SK-N-SH (cell line): Measurements from ENCODE around the gene USP48. TPM values are rescaled to one million over a fixed set of nuclear protein-coding genes. Genes with fewer than 3 reads are reported as not detected.

Experiments used
- CTCF ChIA-PET: fragments of 300-600, 350-600 bp; formaldehyde crosslinking; extraction: SDS; loops from one replicate; lab custom pipeline; 2021; lab: Yijun Ruan, JAX
- POLR2A ChIA-PET: fragments of 350-600 bp; sonication (Branson Sonifier 250); formaldehyde crosslinking; extraction: SDS; loops from one replicate; lab custom pipeline; 2020; ENCODE audit warnings: antibody characterized with exemption, inconsistent platforms; lab: Yijun Ruan, JAX
- DNase-seq: peaks from one replicate; pipeline ENCODE4 v3.0.0; 2012
- H2AFZ ChIP-seq: fragments of 200-600 bp; sonication (generic); 2 replicates; pipeline ENCODE4 v1.8.1; 2016; ENCODE audit warnings: antibody characterized with exemption, mild to moderate bottlenecking, low read depth
- H3F3A ChIP-seq: fragments of 200-600 bp; sonication (generic); replicated peaks from 2 replicates; pipeline ENCODE3; 2016; ENCODE audit warnings: antibody characterized with exemption, mild to moderate bottlenecking; ENCODE audit not compliant: insufficient read depth
- H3K27ac ChIP-seq, 2 experiments: fragments of 200-500 bp in 1 of 2; fragments of 200-600 bp in 1 of 2; sonication (Bioruptor generic) in 1 of 2; sonication (generic), shearing (Covaris generic) in 1 of 2; 2 replicates each; pipeline versions ENCODE4 v1.5.1 to v1.6.1; 2014 to 2016; ENCODE audit warnings: low read depth in 2 of 2, inconsistent platforms in 1 of 2, low read length in 1 of 2, mild to moderate bottlenecking in 1 of 2, mixed read lengths in 1 of 2
- H3K27me3 ChIP-seq: fragments of 200-600 bp; sonication (generic), shearing (Covaris generic); 2 replicates; pipeline ENCODE4 v1.6.1; 2016; ENCODE audit warnings: mixed run types; ENCODE audit not compliant: insufficient read depth
- H3K36me3 ChIP-seq, 2 experiments: fragments of 200-500 bp in 1 of 2; fragments of 200-600 bp in 1 of 2; sonication (Bioruptor generic) in 1 of 2; sonication (generic) in 1 of 2; replicated peaks in 1 of 2; 2 replicates each; pipeline versions ENCODE3 to v1.5.1; 2014 to 2016; ENCODE audit warnings: low read length in 1 of 2, mild to moderate bottlenecking in 1 of 2; ENCODE audit not compliant: insufficient read depth in 2 of 2, control insufficient read depth in 1 of 2
- H3K4me1 ChIP-seq, 2 experiments: fragments of 200-500 bp in 1 of 2; fragments of 200-600 bp in 1 of 2; sonication (Bioruptor generic) in 1 of 2; sonication (generic), shearing (Covaris generic) in 1 of 2; 2 replicates each; pipeline versions ENCODE4 v1.5.1 to v1.6.1; 2014 to 2016; ENCODE audit warnings: low read depth in 1 of 2, low read length in 1 of 2, mixed run types in 1 of 2; ENCODE audit not compliant: insufficient read depth in 2 of 2, control insufficient read depth in 1 of 2
- H3K4me2 ChIP-seq: fragments of 200-600 bp; sonication (generic), shearing (Covaris generic); 2 replicates; pipeline ENCODE4 v1.6.1; 2017; ENCODE audit warnings: mixed run types
- H3K4me3 ChIP-seq, 2 experiments: fragments of 200-500 bp in 1 of 2; fragments of 200-600 bp in 1 of 2; sonication (Bioruptor generic) in 1 of 2; sonication (generic), shearing (Covaris generic) in 1 of 2; 2 replicates each; pipeline versions ENCODE4 v1.5.1 to v1.8.1; 2014 to 2016; ENCODE audit warnings: low read depth in 2 of 2, inconsistent platforms in 1 of 2, low read length in 1 of 2, mild to moderate bottlenecking in 1 of 2, mixed read lengths in 1 of 2, moderate library complexity in 1 of 2
- H3K79me2 ChIP-seq: fragments of 200-600 bp; sonication (generic); 2 replicates; pipeline ENCODE4 v1.8.1; 2017; ENCODE audit warnings: mild to moderate bottlenecking; ENCODE audit not compliant: insufficient read depth
- H3K9ac ChIP-seq: fragments of 200-600 bp; sonication (generic); 2 replicates; pipeline ENCODE4 v1.6.1; 2017; ENCODE audit warnings: mixed run types
- H3K9me2 ChIP-seq: fragments of 200-600 bp; sonication (generic); 2 replicates; pipeline ENCODE4 v1.6.1; 2017; ENCODE audit warnings: mixed run types
- H3K9me3 ChIP-seq: fragments of 200-600 bp; sonication (generic); 2 replicates; pipeline ENCODE4 v1.6.1; 2017; ENCODE audit warnings: mixed run types, mild to moderate bottlenecking, moderate library complexity
- H4K20me1 ChIP-seq: fragments of 200-600 bp; sonication (generic); 2 replicates; pipeline ENCODE4 v1.6.1; 2017; ENCODE audit warnings: mild to moderate bottlenecking, mixed run types; ENCODE audit not compliant: insufficient read depth
- CHD2 ChIP-seq: fragments of 150-350 bp; IDR thresholded peaks from 2 replicates; pipeline ENCODE4 v1.6.1; 2018; ENCODE audit warnings: low read length; ENCODE audit not compliant: partially characterized antibody
- ELF1 ChIP-seq: IDR thresholded peaks from 2 replicates; pipeline ENCODE4 v1.4.0; 2012
- FOSL2 ChIP-seq: IDR thresholded peaks from 2 replicates; pipeline ENCODE4 v1.4.0; 2012; ENCODE audit warnings: low read depth, mild to moderate bottlenecking, moderate library complexity, borderline replicate concordance
- FOXJ3 ChIP-seq: sonication (generic); formaldehyde crosslinking; IDR thresholded peaks from 2 replicates; pipeline ENCODE4 v1.5.1; 2020; ENCODE audit warnings: mild to moderate bottlenecking, missing genetic modification reagents
- JUND ChIP-seq: IDR thresholded peaks from 2 replicates; pipeline ENCODE4 v1.4.0; 2012
- NFIC ChIP-seq: IDR thresholded peaks from 2 replicates; pipeline ENCODE4 v1.4.0; 2012; ENCODE audit warnings: borderline replicate concordance
- POLR2AphosphoS5 ChIP-seq: IDR thresholded peaks from 2 replicates; pipeline ENCODE4 v1.6.1; 2012; ENCODE audit warnings: low read depth, low read length
- RFX5 ChIP-seq: IDR thresholded peaks from 2 replicates; pipeline ENCODE4 v1.6.1; 2012; ENCODE audit warnings: mild to moderate bottlenecking, improper control_type of control experiment, low read length
- RXRA ChIP-seq: IDR thresholded peaks from 2 replicates; pipeline ENCODE4 v1.4.0; 2012; ENCODE audit warnings: low read depth, mild to moderate bottlenecking, borderline replicate concordance
- SIN3A ChIP-seq: IDR thresholded peaks from 2 replicates; pipeline ENCODE4 v1.6.1; 2012; ENCODE audit warnings: low read depth, mild to moderate bottlenecking, low read length, moderate library complexity, borderline replicate concordance
- SMC3 ChIP-seq: IDR thresholded peaks from 2 replicates; pipeline ENCODE4 v1.6.1; 2012; ENCODE audit warnings: low read depth, low read length, improper control_type of control experiment
- TAF1 ChIP-seq: IDR thresholded peaks from 2 replicates; pipeline ENCODE4 v1.6.1; 2012; ENCODE audit warnings: low read depth, mild to moderate bottlenecking, low read length, moderate library complexity, borderline replicate concordance
- TCF12 ChIP-seq: IDR thresholded peaks from 2 replicates; pipeline ENCODE4 v1.4.0; 2012
- TEAD4 ChIP-seq: IDR thresholded peaks from 2 replicates; pipeline ENCODE4 v1.4.0; 2012; ENCODE audit warnings: mild to moderate bottlenecking, borderline replicate concordance; ENCODE audit not compliant: insufficient read depth
- WGBS: methylation state at CpG from one replicate; pipeline ENCODE4 v1.1.6; 2017; ENCODE audit warnings: low lambda C conversion rate; 5-methylcytosine and 5-hydroxymethylcytosine counted together
- polyA plus RNA-seq, 3 experiments: library from polyadenylated mRNA; depleted of rRNA; stranded (reverse); fragments of >200 nt; gene quantifications; 2 replicates each; pipeline ENCODE4 v1.2.3, GENCODE V29; 2012
- TF ChIP-seq, protein P1 (sequence below): IDR thresholded peaks from 2 replicates; pipeline ENCODE4; 2012
- TF ChIP-seq, protein P2 (sequence below): fragments of 200-600 bp; sonication (generic); IDR thresholded peaks from 2 replicates; pipeline ENCODE4 v1.6.1; 2017; ENCODE audit warnings: antibody characterized with exemption, mild to moderate bottlenecking, moderate library complexity
- TF ChIP-seq, protein P3 (sequence below): IDR thresholded peaks from 2 replicates; pipeline ENCODE4 v1.4.0; 2012; ENCODE audit warnings: low read depth
- TF ChIP-seq, protein P4 (sequence below): fragments of 150-350 bp; IDR thresholded peaks from 2 replicates; pipeline ENCODE4 v1.6.1; 2017; ENCODE audit warnings: antibody characterized with exemption, low read length, low read depth, borderline replicate concordance
- TF ChIP-seq, protein P5 (sequence below): IDR thresholded peaks from 2 replicates; pipeline ENCODE4 v1.6.1; 2012; ENCODE audit warnings: mild to moderate bottlenecking, low read depth, low read length, moderate library complexity
- TF ChIP-seq, protein P6 (sequence below): fragments of 150-350 bp; IDR thresholded peaks from 2 replicates; pipeline ENCODE4 v1.6.1; 2016; ENCODE audit warnings: mild to moderate bottlenecking, low read depth, low read length

The USP48 gene
- polyA plus RNA-seq, 1 of the 3 experiments (the other 2 are of a cell fraction): 13.6 TPM

DNA sequence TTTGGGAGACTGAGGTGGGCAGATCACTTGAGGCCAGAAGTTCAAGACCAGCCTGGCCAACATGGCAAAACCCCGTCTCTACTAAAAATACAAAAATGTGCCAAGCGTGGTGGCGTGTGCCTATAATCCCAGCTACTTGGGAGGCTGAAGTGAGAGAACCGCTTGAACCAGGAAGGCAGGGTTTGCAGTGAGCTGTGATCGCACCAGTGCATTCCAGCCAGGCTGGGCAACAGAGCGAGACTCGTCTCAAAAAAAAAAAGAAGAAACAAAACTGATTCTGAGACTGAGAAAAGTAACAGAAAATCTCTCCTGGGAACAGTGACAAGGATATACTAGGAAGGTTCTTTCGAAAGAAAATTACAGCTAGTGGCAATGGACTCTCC lies 20.9 kb downstream of the USP48 start:
- H3K9me3 ChIP-seq: no peaks in the 10 kb centered on the region
- no peak overlapping the region for H3K9ac ChIP-seq
- no peak overlapping the region for H3K4me2 ChIP-seq
- H3K4me3 ChIP-seq: no peak overlapping the region
- POLR2A ChIA-PET: no interaction called here
- 98% methylated on average over 8 of the region's 8 CpGs for WGBS
- no peak for DNase-seq
- peaks cover 2 to 17% of the 10 kb centered on the region in 2 experiments; a peak in 2 of 4 replicates for H3K4me1 ChIP-seq
- peaks cover 91% of the 10 kb centered on the region for H3K79me2 ChIP-seq
- TF ChIP-seq POLR2AphosphoS5 (no peak), CHD2 (no peak), FOXJ3 (no peak), SIN3A (no peak), TCF12 (no peak), ELF1 (no peak), TAF1 (no peak), RFX5 (no peak), FOSL2 (no peak), NFIC (no peak), SMC3 (no peak), TEAD4 (no peak), JUND (no peak), RXRA (no peak)
- TF ChIP-seq, protein P1, sequence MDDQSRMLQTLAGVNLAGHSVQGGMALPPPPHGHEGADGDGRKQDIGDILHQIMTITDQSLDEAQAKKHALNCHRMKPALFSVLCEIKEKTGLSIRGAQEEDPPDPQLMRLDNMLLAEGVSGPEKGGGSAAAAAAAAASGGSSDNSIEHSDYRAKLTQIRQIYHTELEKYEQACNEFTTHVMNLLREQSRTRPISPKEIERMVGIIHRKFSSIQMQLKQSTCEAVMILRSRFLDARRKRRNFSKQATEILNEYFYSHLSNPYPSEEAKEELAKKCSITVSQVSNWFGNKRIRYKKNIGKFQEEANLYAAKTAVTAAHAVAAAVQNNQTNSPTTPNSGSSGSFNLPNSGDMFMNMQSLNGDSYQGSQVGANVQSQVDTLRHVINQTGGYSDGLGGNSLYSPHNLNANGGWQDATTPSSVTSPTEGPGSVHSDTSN: no peak
- TF ChIP-seq, protein P2, sequence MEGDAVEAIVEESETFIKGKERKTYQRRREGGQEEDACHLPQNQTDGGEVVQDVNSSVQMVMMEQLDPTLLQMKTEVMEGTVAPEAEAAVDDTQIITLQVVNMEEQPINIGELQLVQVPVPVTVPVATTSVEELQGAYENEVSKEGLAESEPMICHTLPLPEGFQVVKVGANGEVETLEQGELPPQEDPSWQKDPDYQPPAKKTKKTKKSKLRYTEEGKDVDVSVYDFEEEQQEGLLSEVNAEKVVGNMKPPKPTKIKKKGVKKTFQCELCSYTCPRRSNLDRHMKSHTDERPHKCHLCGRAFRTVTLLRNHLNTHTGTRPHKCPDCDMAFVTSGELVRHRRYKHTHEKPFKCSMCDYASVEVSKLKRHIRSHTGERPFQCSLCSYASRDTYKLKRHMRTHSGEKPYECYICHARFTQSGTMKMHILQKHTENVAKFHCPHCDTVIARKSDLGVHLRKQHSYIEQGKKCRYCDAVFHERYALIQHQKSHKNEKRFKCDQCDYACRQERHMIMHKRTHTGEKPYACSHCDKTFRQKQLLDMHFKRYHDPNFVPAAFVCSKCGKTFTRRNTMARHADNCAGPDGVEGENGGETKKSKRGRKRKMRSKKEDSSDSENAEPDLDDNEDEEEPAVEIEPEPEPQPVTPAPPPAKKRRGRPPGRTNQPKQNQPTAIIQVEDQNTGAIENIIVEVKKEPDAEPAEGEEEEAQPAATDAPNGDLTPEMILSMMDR: no peak
- TF ChIP-seq, protein P3, sequence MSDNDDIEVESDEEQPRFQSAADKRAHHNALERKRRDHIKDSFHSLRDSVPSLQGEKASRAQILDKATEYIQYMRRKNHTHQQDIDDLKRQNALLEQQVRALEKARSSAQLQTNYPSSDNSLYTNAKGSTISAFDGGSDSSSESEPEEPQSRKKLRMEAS: no peak
- TF ChIP-seq, protein P4, sequence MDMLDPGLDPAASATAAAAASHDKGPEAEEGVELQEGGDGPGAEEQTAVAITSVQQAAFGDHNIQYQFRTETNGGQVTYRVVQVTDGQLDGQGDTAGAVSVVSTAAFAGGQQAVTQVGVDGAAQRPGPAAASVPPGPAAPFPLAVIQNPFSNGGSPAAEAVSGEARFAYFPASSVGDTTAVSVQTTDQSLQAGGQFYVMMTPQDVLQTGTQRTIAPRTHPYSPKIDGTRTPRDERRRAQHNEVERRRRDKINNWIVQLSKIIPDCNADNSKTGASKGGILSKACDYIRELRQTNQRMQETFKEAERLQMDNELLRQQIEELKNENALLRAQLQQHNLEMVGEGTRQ: no peak
- TF ChIP-seq, protein P5, sequence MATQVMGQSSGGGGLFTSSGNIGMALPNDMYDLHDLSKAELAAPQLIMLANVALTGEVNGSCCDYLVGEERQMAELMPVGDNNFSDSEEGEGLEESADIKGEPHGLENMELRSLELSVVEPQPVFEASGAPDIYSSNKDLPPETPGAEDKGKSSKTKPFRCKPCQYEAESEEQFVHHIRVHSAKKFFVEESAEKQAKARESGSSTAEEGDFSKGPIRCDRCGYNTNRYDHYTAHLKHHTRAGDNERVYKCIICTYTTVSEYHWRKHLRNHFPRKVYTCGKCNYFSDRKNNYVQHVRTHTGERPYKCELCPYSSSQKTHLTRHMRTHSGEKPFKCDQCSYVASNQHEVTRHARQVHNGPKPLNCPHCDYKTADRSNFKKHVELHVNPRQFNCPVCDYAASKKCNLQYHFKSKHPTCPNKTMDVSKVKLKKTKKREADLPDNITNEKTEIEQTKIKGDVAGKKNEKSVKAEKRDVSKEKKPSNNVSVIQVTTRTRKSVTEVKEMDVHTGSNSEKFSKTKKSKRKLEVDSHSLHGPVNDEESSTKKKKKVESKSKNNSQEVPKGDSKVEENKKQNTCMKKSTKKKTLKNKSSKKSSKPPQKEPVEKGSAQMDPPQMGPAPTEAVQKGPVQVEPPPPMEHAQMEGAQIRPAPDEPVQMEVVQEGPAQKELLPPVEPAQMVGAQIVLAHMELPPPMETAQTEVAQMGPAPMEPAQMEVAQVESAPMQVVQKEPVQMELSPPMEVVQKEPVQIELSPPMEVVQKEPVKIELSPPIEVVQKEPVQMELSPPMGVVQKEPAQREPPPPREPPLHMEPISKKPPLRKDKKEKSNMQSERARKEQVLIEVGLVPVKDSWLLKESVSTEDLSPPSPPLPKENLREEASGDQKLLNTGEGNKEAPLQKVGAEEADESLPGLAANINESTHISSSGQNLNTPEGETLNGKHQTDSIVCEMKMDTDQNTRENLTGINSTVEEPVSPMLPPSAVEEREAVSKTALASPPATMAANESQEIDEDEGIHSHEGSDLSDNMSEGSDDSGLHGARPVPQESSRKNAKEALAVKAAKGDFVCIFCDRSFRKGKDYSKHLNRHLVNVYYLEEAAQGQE: no peak
- TF ChIP-seq, protein P6, sequence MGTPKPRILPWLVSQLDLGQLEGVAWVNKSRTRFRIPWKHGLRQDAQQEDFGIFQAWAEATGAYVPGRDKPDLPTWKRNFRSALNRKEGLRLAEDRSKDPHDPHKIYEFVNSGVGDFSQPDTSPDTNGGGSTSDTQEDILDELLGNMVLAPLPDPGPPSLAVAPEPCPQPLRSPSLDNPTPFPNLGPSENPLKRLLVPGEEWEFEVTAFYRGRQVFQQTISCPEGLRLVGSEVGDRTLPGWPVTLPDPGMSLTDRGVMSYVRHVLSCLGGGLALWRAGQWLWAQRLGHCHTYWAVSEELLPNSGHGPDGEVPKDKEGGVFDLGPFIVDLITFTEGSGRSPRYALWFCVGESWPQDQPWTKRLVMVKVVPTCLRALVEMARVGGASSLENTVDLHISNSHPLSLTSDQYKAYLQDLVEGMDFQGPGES: no peak
- no peaks in the 10 kb centered on the region for H3K36me3 ChIP-seq
- H3F3A ChIP-seq: peaks cover 20% of the 10 kb centered on the region
- H3K27me3 ChIP-seq: no peaks in the 10 kb centered on the region
- H3K9me2 ChIP-seq: no peaks in the 10 kb centered on the region
- no peak overlapping the region for H2AFZ ChIP-seq
- peaks cover 96% of the 10 kb centered on the region for H4K20me1 ChIP-seq
- no peak overlapping the region for H3K27ac ChIP-seq
- CTCF ChIA-PET: interaction anchor here (1.2 kb wide), 1 partner anchor 20 kb away, joined by 5 read pairs; no protein-coding TSS in a partner anchor
